ENCODE measurements around the gene GYG2.
"Not testable (repeated sequence)": the region's sequence is repeated elsewhere in the genome, so short reads cannot be mapped to it uniquely, and the experiment has no call there.

The GYG2 gene

DNA sequence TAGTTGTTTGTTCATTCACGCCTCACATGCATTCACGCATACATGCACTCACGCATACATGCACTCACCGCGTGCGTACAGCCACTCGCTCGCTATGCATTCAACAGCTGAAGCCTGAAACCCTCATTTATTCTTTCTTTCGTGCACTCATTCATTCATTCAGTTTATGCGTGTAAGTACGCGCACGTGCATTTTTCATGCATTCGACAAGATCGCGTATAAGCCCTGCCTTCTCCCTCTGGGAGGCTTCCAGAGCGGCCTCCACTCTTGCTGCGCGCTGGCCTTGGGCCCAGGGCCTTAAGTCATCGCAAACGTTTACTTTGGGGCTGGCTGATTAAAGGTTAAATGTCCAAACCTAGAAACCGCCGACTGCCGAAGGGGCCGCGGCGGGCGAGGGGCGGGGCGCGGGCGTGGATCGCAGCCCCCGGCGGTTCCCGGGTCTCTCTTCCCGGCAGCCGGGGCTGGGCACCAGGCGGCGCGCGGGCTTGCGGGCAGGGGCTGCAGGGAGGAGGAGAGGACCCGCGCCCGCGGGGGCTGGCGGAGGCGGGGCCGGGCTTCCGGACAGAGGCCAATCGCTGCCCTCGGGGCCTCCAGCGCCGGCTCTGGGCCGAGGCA, at the start of gene GYG2:
Gene GYG2 (plus strand): TSS at position 587 of the 615 bp plus-strand sequence. CDS start 1,259 bp downstream, outside the sequence.
- DNase-seq: no peak

GRCh38 chrX:2780472-2781225, 48.1 kb upstream of the GYG2 start:
- DNase-seq: not testable (repeated sequence)

DNA sequence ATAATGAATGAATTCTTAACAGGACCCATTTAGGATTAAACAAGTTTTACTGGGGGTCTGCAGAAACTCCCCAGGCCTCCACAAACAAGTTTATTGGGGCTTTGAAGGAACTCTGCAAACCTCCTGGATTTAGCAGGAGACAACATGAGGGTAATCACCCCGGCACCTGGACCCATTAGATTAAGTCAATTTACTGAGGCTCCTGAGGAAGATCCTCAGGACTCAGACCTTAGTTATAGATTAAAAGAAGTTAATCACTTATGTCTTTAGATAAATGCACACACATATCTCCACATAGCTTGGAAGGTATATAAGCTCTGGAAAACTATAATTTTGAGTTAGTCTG, 47.5 kb upstream of the GYG2 start:
- DNase-seq: no peak

DNA sequence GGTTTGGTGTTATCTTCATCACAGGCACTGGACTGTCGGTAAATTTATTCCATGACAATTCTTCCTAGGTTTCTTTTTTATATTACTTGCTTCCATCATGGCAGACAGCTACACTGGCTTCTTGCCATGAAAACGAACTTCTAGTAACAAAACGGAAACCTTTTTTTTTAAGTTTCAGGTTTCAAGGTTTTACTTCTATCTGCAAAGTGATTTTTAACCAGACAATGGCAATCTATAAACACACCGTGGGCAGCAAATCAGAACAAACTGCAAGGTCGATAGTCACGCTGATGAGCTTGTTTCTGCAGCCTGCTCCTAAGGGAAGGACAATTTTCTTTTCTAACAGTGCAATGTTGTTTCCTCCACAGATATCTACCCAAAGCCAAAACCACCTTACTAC, 47.0 kb upstream of the GYG2 start:
- no peak for DNase-seq

- DNase-seq: no peak
Observed at GRCh38 chrX:2782171-2782570, 46.6 kb upstream of the GYG2 start.

GRCh38 chrX:2782778-2783177, 46.0 kb upstream of the GYG2 start:
- no peak for DNase-seq

GRCh38 chrX:2784026-2784425, 44.7 kb upstream of the GYG2 start:
- no peak for DNase-seq

DNA sequence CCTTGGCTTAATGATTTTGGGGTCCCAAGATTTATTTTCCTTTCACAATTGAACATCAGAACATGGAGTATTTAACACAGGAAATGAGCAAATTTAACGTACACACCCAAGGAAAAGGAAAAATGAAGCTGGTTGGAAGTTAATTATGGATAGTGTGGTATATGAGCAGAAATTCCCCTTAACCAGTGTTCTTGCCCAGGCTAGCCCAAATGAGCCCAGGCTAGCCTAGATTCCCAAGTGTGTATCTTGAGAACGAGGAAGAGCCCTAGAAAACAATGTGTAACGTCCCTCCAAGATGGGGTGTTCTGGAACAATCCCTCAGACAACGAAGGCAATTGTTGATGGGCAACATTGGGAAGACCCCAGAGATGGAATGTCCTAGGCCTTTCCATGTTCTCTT, 43.2 kb upstream of the GYG2 start:
- no peak for DNase-seq

GRCh38 chrX:2788980-2789379, 39.8 kb upstream of the GYG2 start:
- no peak for DNase-seq

DNA sequence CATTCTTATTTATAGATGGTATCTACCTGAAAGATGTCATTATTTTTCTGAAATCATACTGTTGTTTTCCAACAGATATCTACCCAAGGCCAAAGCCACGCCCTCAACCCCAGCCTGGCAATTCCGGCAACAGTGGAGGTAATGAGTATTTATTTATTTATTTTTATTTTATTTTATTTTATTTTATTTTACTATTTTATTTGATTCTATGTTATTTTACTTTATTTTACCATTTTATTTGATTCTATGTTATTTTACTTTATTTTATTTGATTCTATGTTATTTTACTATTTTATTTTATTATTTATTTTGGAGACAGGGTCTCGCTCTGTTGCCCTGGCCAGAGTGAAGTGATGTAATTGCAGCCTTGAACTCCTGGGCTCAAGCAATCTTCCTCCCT, 39.2 kb upstream of the GYG2 start:
- no peak for DNase-seq

GRCh38 chrX:2793752-2794151, 35.0 kb upstream of the GYG2 start:
- no peak for DNase-seq

DNA sequence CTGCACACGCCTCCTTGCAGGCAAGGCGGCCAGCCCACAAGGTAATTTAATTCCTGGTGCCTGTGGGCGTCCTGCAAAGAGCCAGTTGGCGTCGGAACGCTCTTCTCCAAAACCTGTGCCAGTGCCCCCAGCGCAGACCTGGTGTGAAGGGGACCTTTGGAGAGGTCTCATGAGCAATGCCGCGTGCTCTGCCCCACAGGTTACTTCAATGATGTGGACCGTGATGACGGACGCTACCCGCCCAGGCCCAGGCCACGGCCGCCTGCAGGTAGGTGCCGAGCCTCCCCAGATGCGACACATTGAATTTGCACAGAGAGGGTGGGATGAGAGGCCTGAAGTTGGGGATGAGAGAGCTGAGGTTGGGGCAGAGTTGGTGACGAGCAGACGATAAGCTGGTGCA, 34.4 kb upstream of the GYG2 start:
- no peak for DNase-seq

DNA sequence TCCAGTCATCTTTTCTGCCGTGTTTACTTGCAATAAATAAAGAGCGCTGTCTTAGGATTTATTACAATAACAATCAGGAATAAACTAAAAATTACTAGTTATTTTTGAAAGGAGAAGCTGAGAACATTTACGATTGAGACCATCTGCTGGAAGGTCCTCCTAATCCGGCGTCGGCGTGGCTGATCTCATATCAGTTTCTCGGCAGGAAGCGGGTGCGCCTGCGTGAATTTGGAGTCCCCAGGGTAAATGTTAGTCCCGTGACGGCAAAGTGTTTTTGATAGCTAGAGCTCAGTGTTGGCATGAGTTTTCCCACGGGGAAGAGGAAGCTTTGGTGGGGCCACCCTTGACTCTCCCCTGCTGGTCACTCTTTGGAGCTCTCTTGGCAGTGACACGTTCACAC, 31.9 kb upstream of the GYG2 start:
- not testable (repeated sequence) for DNase-seq

- no peak for DNase-seq
Observed at GRCh38 chrX:2799369-2799768, 29.4 kb upstream of the GYG2 start.

- not testable (repeated sequence) for DNase-seq
Observed at GRCh38 chrX:2799980-2800379, 28.8 kb upstream of the GYG2 start.

DNA sequence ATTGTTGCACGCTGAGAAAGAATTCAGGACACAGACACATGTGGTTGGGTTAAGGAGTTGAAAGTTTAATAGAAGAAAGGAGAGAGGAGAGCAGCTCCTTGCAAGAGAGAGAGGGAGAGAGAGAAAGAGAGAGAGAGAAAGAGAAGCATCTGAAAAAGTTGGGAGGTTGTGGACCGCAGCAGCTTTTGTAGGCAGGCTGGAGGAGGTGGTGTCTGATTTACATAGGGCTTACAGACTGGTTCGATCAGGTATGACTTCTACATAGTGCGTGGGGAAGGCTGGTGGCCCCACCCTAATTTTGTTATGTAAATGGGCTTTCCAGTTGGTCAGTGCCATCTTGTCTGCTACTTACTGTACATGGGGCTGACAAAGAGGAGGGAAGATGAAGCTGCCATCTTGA, 27.5 kb upstream of the GYG2 start:
- DNase-seq: no peak

DNA sequence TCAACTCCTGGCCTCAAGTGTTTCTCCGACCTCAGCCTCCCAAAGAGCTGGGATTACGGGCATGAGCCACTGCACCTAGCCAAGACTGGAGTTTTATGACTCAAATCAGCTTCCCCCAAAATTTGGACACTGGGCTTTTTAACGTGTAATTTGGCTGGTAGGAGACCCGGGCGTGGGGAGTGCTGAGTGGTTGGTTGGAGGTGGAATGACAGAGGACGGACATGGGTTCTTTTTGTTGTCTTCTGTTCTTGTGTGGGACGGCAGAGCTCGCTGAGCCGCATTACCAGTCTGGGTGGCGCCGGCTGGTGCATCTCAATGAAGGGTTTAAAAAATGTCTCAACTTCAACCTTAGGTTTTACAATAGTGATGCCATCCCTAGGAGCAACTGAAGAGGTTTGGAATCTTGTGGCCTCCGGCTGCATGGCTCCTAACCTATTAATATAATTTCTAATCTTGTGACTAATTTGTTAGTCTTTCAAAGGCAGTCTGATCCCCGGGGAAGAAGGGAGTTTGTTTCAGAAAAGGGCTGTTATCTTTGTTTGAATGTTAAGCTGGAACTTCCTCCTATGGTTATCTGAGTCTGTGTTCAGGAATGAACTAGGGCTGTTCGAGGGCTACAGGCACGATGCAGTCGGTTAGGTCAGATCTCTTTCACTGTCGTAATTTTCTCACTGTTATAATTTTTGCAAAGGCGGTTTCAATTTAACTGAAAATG, 26.2 kb upstream of the GYG2 start:
- not testable (repeated sequence) for DNase-seq

DNA sequence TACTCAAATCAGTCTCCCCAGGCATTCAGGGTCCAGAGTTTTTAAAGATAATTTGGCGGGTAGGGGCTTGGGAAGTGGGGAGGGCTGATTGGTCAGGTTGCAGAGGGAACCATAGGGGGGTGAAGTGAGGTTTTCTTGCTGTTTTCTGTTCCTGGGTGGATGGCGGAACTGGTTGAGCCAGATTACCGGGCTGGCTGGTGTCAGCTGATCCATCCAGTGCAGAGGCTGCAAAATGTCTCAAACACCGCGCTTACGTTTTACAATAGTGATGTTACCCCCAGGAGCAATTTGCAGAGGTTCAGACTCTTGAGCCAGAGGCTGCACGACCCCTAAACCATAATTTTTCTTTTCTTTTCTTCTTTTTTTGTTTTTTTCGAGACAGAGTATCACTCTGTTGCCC, 25.2 kb upstream of the GYG2 start:
- not testable (repeated sequence) for DNase-seq

GRCh38 chrX:2804106-2804843, 24.5 kb upstream of the GYG2 start:
- DNase-seq: not testable (repeated sequence)

DNA sequence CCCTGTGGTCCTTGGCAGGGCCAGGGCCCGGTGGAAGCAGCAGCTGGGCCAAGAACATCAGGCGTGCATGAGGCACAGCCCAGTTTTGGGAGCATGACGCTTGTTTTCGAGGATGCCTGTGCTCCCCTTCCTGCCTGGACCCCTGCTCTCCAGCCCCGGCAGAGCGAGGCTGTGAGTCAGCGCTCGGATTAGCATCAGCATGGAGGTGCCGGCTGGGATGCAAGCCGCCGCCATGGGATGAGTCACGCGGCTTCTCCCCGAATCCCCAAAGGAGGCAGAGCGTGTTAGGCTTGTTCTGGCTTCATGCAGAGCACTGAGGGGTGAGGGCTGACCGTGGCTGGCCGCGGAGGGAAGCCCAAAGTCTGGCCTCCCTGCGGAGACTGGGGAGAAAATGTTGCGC, 23.9 kb upstream of the GYG2 start:
- DNase-seq: not testable (repeated sequence)

- DNase-seq: no peak
Observed at GRCh38 chrX:2811271-2811670, 17.5 kb upstream of the GYG2 start.

- peak; percentile 50 for DNase-seq
Observed at GRCh38 chrX:2812161-2812907, 16.4 kb upstream of the GYG2 start.

GRCh38 chrX:2817036-2817435, 11.7 kb upstream of the GYG2 start:
- no peak for DNase-seq

All from CD4-positive, alpha-beta T cell treated with Interleukin-15 for 1 hour (primary cell).